ENCODE results near the gene ZNF783. TPM values are rescaled to one million over a fixed set of nuclear protein-coding genes. Genes with fewer than 3 reads are reported as not detected.

The ZNF783 gene
- total RNA-seq, 1 experiment from 2014 or later = 9.9 TPM

GRCh38 chr7:149293338-149293737 is 31.3 kb downstream of the ZNF783 start:
- Mint-ChIP-seq H3K9me3 (peaks cover 5% of the 10 kb centered on the region), H3K4me1 (no peaks in the 10 kb centered on the region), H3K27me3 (ENCODE audit: low read depth) (no peaks in the 10 kb centered on the region; the same call in 1 of the 2 replicates), H3K27ac (peak overlapping the region; percentile 66; the same call in 1 of the 2 replicates), H3K36me3 (peaks cover 10% of the 10 kb centered on the region), H3K4me3 (no peak overlapping the region)
- ATAC-seq (peak; percentile 38; the same call in 1 of the 2 replicates), DNase-seq (ENCODE audit: low spot score) (no peak)
- ChIA-PET CTCF (interaction anchor here (1.3 kb wide), 1 partner anchor 9 kb away, joined by 4 read pairs; no protein-coding TSS in a partner anchor), POLR2A (no interaction called here)
- TF ChIP-seq FOXK1 (CRISPR knock-in tag; IDR thresholded peaks at IDR 0.05) = no peak
- no peak for TF ChIP-seq IRF2 (CRISPR knock-in tag; IDR thresholded peaks at IDR 0.05; ENCODE audit: borderline replicate concordance, low read depth)
- no peak for TF ChIP-seq OVOL2 (CRISPR knock-in tag; IDR thresholded peaks at IDR 0.05; ENCODE audit: borderline replicate concordance)

GRCh38 chr7:149293946-149294633 is 32.1 kb downstream of the ZNF783 start:
- no peak overlapping the region for H3K4me3 Mint-ChIP-seq
- no peak for ATAC-seq
- no peaks in the 10 kb centered on the region; the same call in 1 of the 2 replicates for H3K27me3 Mint-ChIP-seq (ENCODE audit: low read depth)
- no peak for TF ChIP-seq USF2 (CRISPR knock-in tag; IDR thresholded peaks at IDR 0.05)
- TF ChIP-seq ATF3 (CRISPR knock-in tag; conservative IDR thresholded peaks at IDR 0.05) = no peak
- TF ChIP-seq ZNF219 (CRISPR knock-in tag; IDR thresholded peaks at IDR 0.05; ENCODE audit: borderline replicate concordance) = no peak
- no peak for TF ChIP-seq ZNF423 (CRISPR knock-in tag; IDR thresholded peaks at IDR 0.05)
- TF ChIP-seq ZBTB21 (CRISPR knock-in tag; IDR thresholded peaks at IDR 0.05; ENCODE audit: borderline replicate concordance) = no peak
- TF ChIP-seq ERG (CRISPR knock-in tag; IDR thresholded peaks at IDR 0.05) = no peak
- no peak for TF ChIP-seq ATF2 (CRISPR knock-in tag; IDR thresholded peaks at IDR 0.05; ENCODE audit: borderline replicate concordance, low read depth)
- CTCF ChIA-PET = interaction anchor here (0.9 to 1.0 kb wide), 2 partner anchors 9 to 24 kb away, joined by 3 read pairs; no protein-coding TSS in a partner anchor
- no peaks in the 10 kb centered on the region for H3K4me1 Mint-ChIP-seq
- no peak for DNase-seq (ENCODE audit: low spot score)
- POLR2A ChIA-PET = no interaction called here
- peak overlapping the region; percentile 66; the same call in 1 of the 2 replicates for H3K27ac Mint-ChIP-seq
- H3K9me3 Mint-ChIP-seq = peaks cover 13% of the 10 kb centered on the region
- peaks cover 10% of the 10 kb centered on the region for H3K36me3 Mint-ChIP-seq

GRCh38 chr7:149294634-149295480 is 32.9 kb downstream of the ZNF783 start:
- POLR2A ChIA-PET = no interaction called here
- H3K27me3 Mint-ChIP-seq (ENCODE audit: low read depth) = peaks cover under 1% of the 10 kb centered on the region; the same call in 1 of the 2 replicates
- H3K27ac Mint-ChIP-seq = no peak overlapping the region
- no peaks in the 10 kb centered on the region for H3K4me1 Mint-ChIP-seq
- peaks cover 14% of the 10 kb centered on the region for H3K9me3 Mint-ChIP-seq
- no peak for DNase-seq (ENCODE audit: low spot score)
- no peak overlapping the region for H3K4me3 Mint-ChIP-seq
- no peak for ATAC-seq
- TF ChIP-seq CDX4 (CRISPR knock-in tag; IDR thresholded peaks at IDR 0.05; ENCODE audit: borderline replicate concordance) = no peak
- TF ChIP-seq GABPB1 (CRISPR knock-in tag; IDR thresholded peaks at IDR 0.05) = no peak
- TF ChIP-seq NR2C2 (CRISPR knock-in tag; IDR thresholded peaks at IDR 0.05) = no peak
- no peak for TF ChIP-seq ZBTB43 (CRISPR knock-in tag; IDR thresholded peaks at IDR 0.05)
- TF ChIP-seq E2F1 (CRISPR knock-in tag; IDR thresholded peaks at IDR 0.05) = no peak
- no peak for TF ChIP-seq ZNF671 (CRISPR knock-in tag; IDR thresholded peaks at IDR 0.05)
- no peak for TF ChIP-seq EMX1 (CRISPR knock-in tag; IDR thresholded peaks at IDR 0.05)
- peaks cover 10% of the 10 kb centered on the region for H3K36me3 Mint-ChIP-seq
- CTCF ChIA-PET = interaction anchor here (0.9 to 1.0 kb wide), 2 partner anchors 10 to 23 kb away, joined by 3 read pairs; no protein-coding TSS in a partner anchor
